Measurements from ENCODE around the gene PRKCE.

- TF ChIP-seq EZH2 (IDR thresholded peaks at IDR 0.05; ENCODE audit: borderline replicate concordance, low read depth, low read length, severe bottlenecking), result no peak
- TF ChIP-seq POLR2A (IDR thresholded peaks at IDR 0.05; ENCODE audit: low read depth, low read length), result no peak
- TF ChIP-seq CTCF (IDR thresholded peaks at IDR 0.05; ENCODE audit: extremely low read depth in 1 of 2, insufficient read depth in 1 of 2, low read depth in 1 of 2, low read length in 2 of 2), result no peak
- no peak for TF ChIP-seq MAX (IDR thresholded peaks at IDR 0.05; ENCODE audit: insufficient read depth, insufficient read length)
- no peak for TF ChIP-seq JUN (IDR thresholded peaks at IDR 0.05; ENCODE audit: borderline replicate concordance, insufficient read depth, insufficient read length, low read depth)
- TF ChIP-seq POLR2AphosphoS5 (IDR thresholded peaks at IDR 0.05; ENCODE audit: insufficient read depth, low read depth, low read length), result no peak
- no peak for TF ChIP-seq GATA2 (IDR thresholded peaks at IDR 0.05; ENCODE audit: insufficient read depth, insufficient read length, low read depth, low read length)
Measured at GRCh38 chr2:45883603-45884000, 232.1 kb downstream of the PRKCE start.
